HepG2 (cell line): Measurements from ENCODE around the gene ARX. TPM values are rescaled to one million over a fixed set of nuclear protein-coding genes. Genes with fewer than 3 reads are reported as not detected.

Experiments
- ATAC-seq: fragments of 200-7000 bp; cut with Tn5 transposase; 3 replicates; pipeline ENCODE4 v1.9.1; 2020; ENCODE audit warnings: mild to moderate bottlenecking, moderate library complexity
- BruUV-seq: library from RNA; stranded (reverse); fragments of 400-500 nt; replicated peaks from 2 replicates; lab custom pipeline; 2021; lab: Mats Ljungman, UMichigan
- CTCF ChIA-PET: fragments of 300-600 bp; formaldehyde crosslinking; extraction: SDS; loops from one replicate; lab custom pipeline; 2021; ENCODE audit warnings: low total read pairs, inconsistent platforms, low intra/inter-chr PET ratio; lab: Yijun Ruan, JAX
- POLR2A ChIA-PET: fragments of 350-600 bp; sonication (Branson Sonifier 250); formaldehyde crosslinking; loops from one replicate; lab custom pipeline; 2020; ENCODE audit warnings: antibody characterized with exemption, inconsistent platforms; lab: Yijun Ruan, JAX
- DNase-seq: peaks from one replicate; pipeline ENCODE4 v3.0.0-alpha.2; 2015; ENCODE audit warnings: low spot score
- FAIRE-seq: peaks from 3 replicates; lab custom pipeline; 2011; peaks lifted over from hg19 to GRCh38; lab: Jason Lieb, UNC
- H2AFZ ChIP-seq: one replicate; pipeline ENCODE4 v1.6.1; 2011; ENCODE audit warnings: low read length, inconsistent platforms
- H3K27ac ChIP-seq: fragments of 300-600 bp; 3 replicates; pipeline ENCODE4 v1.8.0; 2011; ENCODE audit warnings: mixed run types, mild to moderate bottlenecking, mixed read lengths, low read length, inconsistent platforms; ENCODE audit not compliant: insufficient read depth; ENCODE audit errors: extremely low read length
- H3K27me3 ChIP-seq, 2 experiments: fragments of 200-600 bp in 1 of 2; 2 replicates in 1 of 2; 3 replicates in 1 of 2; pipeline versions ENCODE4 v1.6.0 to v1.8.0; 2011; ENCODE audit warnings: low read length in 2 of 2, mild to moderate bottlenecking in 2 of 2, moderate library complexity in 2 of 2, inconsistent platforms in 1 of 2; ENCODE audit not compliant: insufficient read depth in 2 of 2, control insufficient read depth in 1 of 2
- H3K36me3 ChIP-seq, 2 experiments: fragments of 200-600 bp in 1 of 2; replicated peaks in 1 of 2; 2 replicates in 1 of 2; 3 replicates in 1 of 2; pipeline versions ENCODE4 v1.5.1 to v1.8.0; 2011; ENCODE audit warnings: low read length in 2 of 2, inconsistent platforms in 1 of 2; ENCODE audit not compliant: insufficient read depth in 2 of 2, control insufficient read depth in 1 of 2
- H3K4me1 ChIP-seq: 2 replicates; pipeline ENCODE4 v1.5.1; 2012; ENCODE audit warnings: low read length, inconsistent platforms; ENCODE audit not compliant: insufficient read depth
- H3K4me2 ChIP-seq: 2 replicates; pipeline ENCODE4 v1.6.0; 2011; ENCODE audit warnings: low read depth, low read length, inconsistent platforms
- H3K4me3 ChIP-seq, 3 experiments: fragments of 200-600 bp in 1 of 3; sonication (generic), shearing (Covaris generic) in 1 of 3; replicated peaks in 1 of 3; 2 replicates each; pipeline ENCODE4 v1.5.1; 2011 to 2016; ENCODE audit warnings: low read length in 3 of 3, inconsistent platforms in 2 of 3, low read depth in 2 of 3, mild to moderate bottlenecking in 2 of 3, control low read depth in 1 of 3, mixed read lengths in 1 of 3; ENCODE audit not compliant: insufficient read depth in 1 of 3
- H3K79me2 ChIP-seq: one replicate; pipeline ENCODE4 v1.6.1; 2011; ENCODE audit warnings: low read length, inconsistent platforms; ENCODE audit not compliant: insufficient read depth
- H3K9ac ChIP-seq: 2 replicates; pipeline ENCODE4 v1.6.0; 2011; ENCODE audit warnings: mild to moderate bottlenecking, low read depth, low read length, inconsistent platforms; ENCODE audit not compliant: insufficient read depth
- H3K9me3 ChIP-seq: 2 replicates; pipeline ENCODE4 v1.5.1; 2012; ENCODE audit warnings: mild to moderate bottlenecking, low read length
- H4K20me1 ChIP-seq: 2 replicates; pipeline ENCODE4 v1.6.0; 2011; ENCODE audit warnings: inconsistent platforms, mild to moderate bottlenecking, low read length, moderate library complexity; ENCODE audit not compliant: insufficient read depth
- AGO2 ChIP-seq: fragments of 200-400 bp; formaldehyde crosslinking; optimal IDR thresholded peaks from 2 replicates; pipeline ENCODE3; 2017; ENCODE audit warnings: mild to moderate bottlenecking, low read depth, low read length, moderate library complexity
- ATF1 ChIP-seq: IDR thresholded peaks from 2 replicates; pipeline ENCODE4 v1.6.1; 2016; ENCODE audit warnings: mild to moderate bottlenecking, control low read depth
- IKZF4 ChIP-seq: sonication (generic); formaldehyde crosslinking; IDR thresholded peaks from 2 replicates; pipeline ENCODE4 v1.5.1; 2020; ENCODE audit warnings: borderline replicate concordance, mild to moderate bottlenecking, low read depth, missing genetic modification reagents; ENCODE audit errors: not compliant biosample characterization
- IRX3 ChIP-seq: sonication (generic); formaldehyde crosslinking; IDR thresholded peaks from 2 replicates; pipeline ENCODE4 v1.8.1; 2023; ENCODE audit warnings: mild to moderate bottlenecking, low read depth, missing genetic modification reagents, borderline replicate concordance
- KMT2A ChIP-seq: sonication (generic); formaldehyde crosslinking; IDR thresholded peaks from 2 replicates; pipeline ENCODE4 v1.4.0; 2020; ENCODE audit warnings: missing genetic modification reagents
- RERE ChIP-seq: IDR thresholded peaks from 2 replicates; pipeline ENCODE4 v1.6.1; 2016; ENCODE audit warnings: low read depth, missing genetic modification reagents, missing compliant biosample characterization
- SETDB1 ChIP-seq: sonication (generic); formaldehyde crosslinking; IDR thresholded peaks from 2 replicates; pipeline ENCODE4 v1.5.1; 2020; ENCODE audit warnings: missing genetic modification reagents, mild to moderate bottlenecking, borderline replicate concordance
- SMAD1 ChIP-seq: sonication (generic); formaldehyde crosslinking; IDR thresholded peaks from 2 replicates; pipeline ENCODE4 v1.4.0; 2020; ENCODE audit warnings: missing genetic modification reagents, low read depth, mild to moderate bottlenecking, borderline replicate concordance
- SNAPC5 ChIP-seq: sonication (generic); formaldehyde crosslinking; IDR thresholded peaks from 2 replicates; pipeline ENCODE4 v1.8.1; 2023; ENCODE audit warnings: mild to moderate bottlenecking, missing genetic modification reagents, borderline replicate concordance
- TBX3 ChIP-seq: fragments of 450-650 bp; IDR thresholded peaks from 2 replicates; pipeline ENCODE4 v1.6.1; 2017; ENCODE audit warnings: antibody characterized with exemption, mild to moderate bottlenecking, inconsistent platforms, borderline replicate concordance
- UBTF ChIP-seq: sonication (generic); formaldehyde crosslinking; IDR thresholded peaks from 2 replicates; pipeline ENCODE4 v1.4.0; 2020; ENCODE audit warnings: mild to moderate bottlenecking, missing genetic modification reagents
- ZGPAT ChIP-seq: IDR thresholded peaks from 2 replicates; pipeline ENCODE4 v1.6.1; 2016; ENCODE audit warnings: mild to moderate bottlenecking
- ZNF563 ChIP-seq: sonication (generic); formaldehyde crosslinking; IDR thresholded peaks from 2 replicates; pipeline ENCODE4 v1.8.0; 2022; ENCODE audit warnings: mild to moderate bottlenecking, moderate library complexity, missing genetic modification reagents
- ZNF768 ChIP-seq: sonication (generic); formaldehyde crosslinking; IDR thresholded peaks from 2 replicates; pipeline ENCODE4 v1.4.0; 2020; ENCODE audit warnings: missing genetic modification reagents
- WGBS: methylation state at CpG from one replicate; pipeline ENCODE4 v1.1.6; 2017; ENCODE audit warnings: low lambda C conversion rate; 5-methylcytosine and 5-hydroxymethylcytosine counted together
- in situ Hi-C: cut with HindIII; loops from 2 replicates; pipeline ENCODE4 v1.10.0; 2017; ENCODE audit warnings: low pct_unique_long_range_greater_than_20kb; ENCODE audit not compliant: extremely low pct_ligation_motif_present
- intact Hi-C: fragments of 100-400 bp; cut with micrococcal nuclease; formaldehyde crosslinking; loops from one replicate; pipeline ENCODE4 v1.10.0; 2022; ENCODE audit not compliant: unreplicated experiment
- polyA plus RNA-seq, 8 experiments: library from polyadenylated mRNA; depleted of rRNA in 3 of 8; stranded (reverse) in 7 of 8; unstranded in 1 of 8; fragments of >200 nt; fragmentation: Illumina TruSeq in 4 of 8; extraction: Trizol in 4 of 8; gene quantifications; 2 replicates each; pipeline versions ENCODE4 v1.2.1 to v1.2.3, GENCODE V29; 2011 to 2016; ENCODE audit warnings: low read depth in 4 of 8, missing spikeins in 1 of 8, mixed read lengths in 1 of 8; ENCODE audit not compliant: insufficient read depth in 1 of 8
- total RNA-seq, 5 experiments: library from RNA; depleted of rRNA; stranded (reverse); fragments of >200 nt; fragmentation: Illumina TruSeq; extraction: Trizol; gene quantifications; 2 replicates each; pipeline ENCODE4 v1.2.3, GENCODE V29; 2016; ENCODE audit warnings: low read depth in 1 of 5

The ARX gene
- total and polyA plus RNA-seq, 2 of the 13 experiments (the other 11 are each of a cell fraction or from before 2014, with no cell fraction given): not detected

- FAIRE-seq (no peak), DNase-seq (no peak), ATAC-seq (no peak)
- in situ Hi-C loops: no loop called here
- BruUV-seq: no TSS peak
- Histone ChIP-seq H2AFZ (no peak overlapping the region), H3K9me3 (no peaks in the 10 kb centered on the region), H4K20me1 (no peaks in the 10 kb centered on the region), H3K79me2 (no peaks in the 10 kb centered on the region), H3K27me3 (peaks cover 2 to 31% of the 10 kb centered on the region in 2 experiments; a peak in 2 of 5 replicates), H3K4me1 (peaks cover 6% of the 10 kb centered on the region; the same call in 1 of the 2 replicates), H3K4me3 (no peak overlapping the region), H3K9ac (no peak overlapping the region), H3K36me3 (no peaks in the 10 kb centered on the region), H3K27ac (no peak overlapping the region), H3K4me2 (no peak overlapping the region)
- TF ChIP-seq ZNF563 (CRISPR knock-in tag) (no peak), IKZF4 (CRISPR knock-in tag) (no peak), UBTF (CRISPR knock-in tag) (no peak), ZGPAT (CRISPR knock-in tag) (no peak), RERE (CRISPR knock-in tag) (no peak), AGO2 (no peak), SETDB1 (CRISPR knock-in tag) (no peak), TBX3 (no peak), KMT2A (CRISPR knock-in tag) (no peak), ATF1 (CRISPR knock-in tag) (no peak), SNAPC5 (CRISPR knock-in tag) (no peak), ZNF768 (CRISPR knock-in tag) (no peak), IRX3 (no peak), SMAD1 (no peak)
- POLR2A ChIA-PET: no interaction called here
- intact Hi-C loops: no loop called here
- CTCF ChIA-PET: no interaction called here
- 75% methylated on average over 10 of the region's 10 CpGs for WGBS
Observed at GRCh38 chrX:25004040-25004439, 11.7 kb downstream of the ARX start.
